PC-3 (cell line): ENCODE measurements around the gene FGD3.

Source experiments
- CTCF ChIP-seq: fragments of 300-600 bp; sonication (generic); conservative IDR thresholded peaks from 2 replicates; pipeline ENCODE4 v1.5.1; 2017; ENCODE audit warnings: antibody characterized with exemption, low read depth, mild to moderate bottlenecking, low read length
- EZH2 ChIP-seq: fragments of 300-600 bp; sonication (generic); IDR thresholded peaks from one replicate; pipeline ENCODE4 v1.6.1; 2017; ENCODE audit warnings: antibody characterized with exemption, mild to moderate bottlenecking, low read length; ENCODE audit not compliant: unreplicated experiment
- EZH2phosphoT487 ChIP-seq: fragments of 300-600 bp; sonication (generic); IDR thresholded peaks from 2 replicates; pipeline ENCODE4 v1.6.1; 2018; ENCODE audit warnings: mild to moderate bottlenecking, antibody characterized with exemption, low read length, borderline replicate concordance

GRCh38 chr9:93010056-93010455, 62.7 kb downstream of the FGD3 start:
- TF ChIP-seq EZH2, result no peak
- no peak for TF ChIP-seq CTCF
- no peak for TF ChIP-seq EZH2phosphoT487
